Measurements from ENCODE around the gene TCF21. TPM values are rescaled to one million over a fixed set of nuclear protein-coding genes. Genes with fewer than 3 reads are reported as not detected.

The TCF21 gene
- total RNA-seq, 2 experiments from 2014 or later: not detected

GRCh38 chr6:133938533-133938932 lies 49.6 kb downstream of the TCF21 start:
- Mint-ChIP-seq H3K27me3 (ENCODE audit: low read depth) (peaks cover 24% of the 10 kb centered on the region), H3K4me3 (no peak overlapping the region), H3K4me1 (ENCODE audit: low read depth) (no peaks in the 10 kb centered on the region), H3K27ac (no peak overlapping the region), H3K36me3 (ENCODE audit: low read depth) (peaks cover 6% of the 10 kb centered on the region), H3K9me3 (peaks cover 5% of the 10 kb centered on the region)
- no peak for DNase-seq
- CTCF ChIA-PET: interaction anchor here (0.9 to 2.8 kb wide), 2 partner anchors 15 to 22 kb away, joined by 3 to 15 read pairs; no protein-coding TSS in a partner anchor
- intact Hi-C loops (cut with micrococcal nuclease): no loop called here

- Mint-ChIP-seq H3K36me3 (ENCODE audit: low read depth) (peaks cover 2% of the 10 kb centered on the region), H3K4me1 (ENCODE audit: low read depth) (no peaks in the 10 kb centered on the region), H3K9me3 (peaks cover 2% of the 10 kb centered on the region), H3K4me3 (no peak overlapping the region), H3K27ac (no peak overlapping the region), H3K27me3 (ENCODE audit: low read depth) (peaks cover 16% of the 10 kb centered on the region)
- intact Hi-C loops (cut with micrococcal nuclease): no loop called here
- CTCF ChIA-PET: interaction anchor here (1.7 to 2.8 kb wide), 2 partner anchors 16 kb away, joined by 8 to 15 read pairs; no protein-coding TSS in a partner anchor
- DNase-seq: no peak
Measured at GRCh38 chr6:133939778-133940667, 51.1 kb downstream of the TCF21 start.

Other genes starting within 250 kb of the TCF21 start
- 10 to 100 TPM; 27.0 to 27.6 TPM for gene TBPL1, start 64.1 kb downstream of the TCF21 start, total RNA-seq
- gene SLC2A12, start 163.5 kb downstream of the TCF21 start, total RNA-seq: under 1 TPM; 0.27 to 0.29 TPM

Measured in activated naive CD4-positive, alpha-beta T cell treated with anti-CD3 and anti-CD28 coated beads for 36 hours (primary cell).